Measurements from ENCODE around the gene CDH13.

The CDH13 gene

DNA sequence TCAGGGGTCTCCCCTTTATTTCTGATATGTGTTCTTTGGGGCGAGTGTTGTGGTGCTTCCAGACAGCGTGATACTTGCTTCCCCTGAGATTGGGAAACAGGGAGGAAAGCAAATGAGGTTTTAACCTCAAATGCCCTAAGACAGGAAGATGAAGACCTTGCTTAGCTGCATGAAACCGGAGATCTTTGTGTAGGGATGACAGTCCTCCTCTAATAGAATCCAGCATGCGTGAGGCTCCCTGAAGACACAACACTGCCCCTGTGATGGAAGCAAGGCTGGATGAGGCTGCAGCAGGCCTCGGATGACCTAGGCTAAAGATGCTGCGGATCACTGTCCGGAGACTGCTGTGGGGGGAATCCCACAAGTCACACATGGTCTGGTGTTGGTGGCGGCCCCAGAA, 491.0 kb downstream of the CDH13 start:
- DNase-seq (ENCODE audit: low read depth), result no peak

DNA sequence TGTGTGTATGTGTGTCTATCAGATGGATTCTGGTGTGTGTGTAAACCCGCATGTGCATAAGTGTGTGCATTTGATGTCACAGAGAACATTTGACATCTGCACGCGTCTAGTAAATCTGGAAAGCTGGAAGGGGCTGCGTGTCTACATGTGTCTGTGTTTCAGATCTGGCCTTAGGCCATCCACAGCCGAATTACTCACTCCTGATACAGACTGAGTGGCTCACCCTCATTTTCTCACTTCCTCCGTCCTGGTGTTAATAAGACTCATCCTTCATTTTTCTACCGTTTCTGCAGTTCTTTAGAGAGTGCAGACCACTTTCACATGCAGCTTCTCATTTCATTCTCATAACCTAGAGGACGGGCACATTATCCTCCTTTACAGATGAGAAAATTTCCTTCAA, 491.6 kb downstream of the CDH13 start:
- no peak for DNase-seq (ENCODE audit: low read depth)

GRCh38 chr16:83125999-83126568, 499.3 kb downstream of the CDH13 start:
- no peak for DNase-seq (ENCODE audit: low read depth)

- no peak for DNase-seq (ENCODE audit: low read depth)
These were observed 501.3 kb downstream of the CDH13 start for GRCh38 chr16:83128041-83128440.

- no peak for DNase-seq (ENCODE audit: low read depth)
These were observed 503.3 kb downstream of the CDH13 start for GRCh38 chr16:83130039-83130438.

GRCh38 chr16:83134638-83135037, 507.9 kb downstream of the CDH13 start:
- no peak for DNase-seq (ENCODE audit: low read depth)

GRCh38 chr16:83136419-83136818, 509.6 kb downstream of the CDH13 start:
- no peak for DNase-seq (ENCODE audit: low read depth)

DNA sequence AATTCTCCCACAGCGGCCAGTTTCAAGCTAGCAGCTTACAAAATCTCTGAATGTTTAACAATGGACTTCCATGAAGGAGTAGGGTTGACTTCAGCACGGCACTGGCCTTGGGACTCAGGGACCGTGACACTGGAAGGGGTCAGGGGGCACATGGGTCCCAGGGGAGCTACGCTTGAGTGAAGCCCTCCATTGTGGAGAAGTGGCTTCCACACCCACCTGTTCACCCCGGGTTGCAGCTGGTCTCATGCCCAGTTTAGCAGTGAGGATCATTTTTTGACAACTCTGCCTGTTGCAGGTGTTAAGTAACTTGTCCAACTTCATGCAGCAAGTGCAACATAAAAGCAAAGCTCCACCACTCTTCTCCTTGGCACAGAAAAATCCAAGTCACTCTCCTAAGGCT, 510.2 kb downstream of the CDH13 start:
- no peak for DNase-seq (ENCODE audit: low read depth)

- no peak for DNase-seq (ENCODE audit: low read depth)
These were observed 510.6 kb downstream of the CDH13 start for GRCh38 chr16:83137326-83137781.

- no peak for DNase-seq (ENCODE audit: low read depth)
These were observed 511.1 kb downstream of the CDH13 start for GRCh38 chr16:83137894-83138293.

DNA sequence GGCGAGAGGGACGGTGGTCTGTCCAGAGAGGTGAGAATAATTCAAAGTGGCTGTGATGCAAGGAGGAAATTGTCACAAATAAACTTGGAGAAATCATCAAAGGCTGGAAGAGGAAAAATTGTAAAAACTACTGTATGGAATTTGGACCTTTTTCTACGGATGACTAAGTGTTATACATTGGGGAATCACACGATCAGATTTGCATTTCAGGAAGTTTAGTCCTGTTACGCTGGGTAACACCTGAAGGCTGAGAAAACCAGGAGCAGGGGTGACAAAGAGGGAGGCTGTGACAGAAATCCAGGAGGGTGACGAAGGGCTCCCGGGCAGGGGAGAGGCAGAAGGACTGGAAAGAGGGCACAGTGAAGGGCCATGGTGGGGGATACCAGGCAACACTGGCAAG, 511.7 kb downstream of the CDH13 start:
- no peak for DNase-seq (ENCODE audit: low read depth)

- no peak for DNase-seq (ENCODE audit: low read depth)
These were observed 512.4 kb downstream of the CDH13 start for GRCh38 chr16:83138976-83139690.

DNA sequence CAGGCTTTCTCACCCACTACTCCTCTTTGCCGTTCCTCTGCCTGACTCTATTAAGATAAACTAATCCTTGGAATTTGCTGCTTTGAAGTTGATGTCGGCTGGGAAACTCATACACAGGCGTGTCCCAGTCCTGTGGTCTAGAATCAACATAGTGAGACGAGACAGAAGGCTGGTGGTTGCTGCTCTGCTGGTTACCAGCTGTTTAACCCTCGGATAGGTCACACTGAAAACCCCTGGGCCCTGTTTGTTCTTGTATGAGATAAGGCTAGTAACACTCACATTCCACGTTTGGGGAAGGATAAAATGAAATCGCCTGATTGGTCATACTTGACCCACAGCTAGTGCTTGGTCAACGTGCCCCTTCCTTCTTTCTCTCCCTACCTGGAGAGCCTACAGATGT, 517.0 kb downstream of the CDH13 start:
- DNase-seq (ENCODE audit: low read depth), result no peak

- DNase-seq (ENCODE audit: low read depth), result no peak
These were observed 518.5 kb downstream of the CDH13 start for GRCh38 chr16:83145297-83145696.

DNA sequence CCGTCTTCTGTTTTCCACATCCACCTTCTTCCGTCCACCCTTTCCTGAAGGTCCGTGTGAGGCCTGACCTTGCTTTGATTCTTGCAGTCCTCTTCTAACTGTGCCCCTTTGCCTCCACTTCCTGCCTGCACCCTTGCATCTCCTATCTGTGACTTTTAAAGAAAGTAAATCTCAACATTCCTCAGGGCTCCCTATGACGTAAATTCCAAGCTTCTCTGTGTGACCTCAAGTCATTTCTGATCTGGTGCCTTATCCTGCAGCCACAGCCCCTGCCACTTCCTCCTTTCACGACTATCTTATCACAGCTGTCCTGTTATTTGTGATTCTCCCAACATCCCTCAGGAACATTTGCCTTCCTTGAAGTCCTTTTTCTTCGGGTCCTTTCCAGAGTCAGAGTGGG, 520.5 kb downstream of the CDH13 start:
- no peak for DNase-seq (ENCODE audit: low read depth)

DNA sequence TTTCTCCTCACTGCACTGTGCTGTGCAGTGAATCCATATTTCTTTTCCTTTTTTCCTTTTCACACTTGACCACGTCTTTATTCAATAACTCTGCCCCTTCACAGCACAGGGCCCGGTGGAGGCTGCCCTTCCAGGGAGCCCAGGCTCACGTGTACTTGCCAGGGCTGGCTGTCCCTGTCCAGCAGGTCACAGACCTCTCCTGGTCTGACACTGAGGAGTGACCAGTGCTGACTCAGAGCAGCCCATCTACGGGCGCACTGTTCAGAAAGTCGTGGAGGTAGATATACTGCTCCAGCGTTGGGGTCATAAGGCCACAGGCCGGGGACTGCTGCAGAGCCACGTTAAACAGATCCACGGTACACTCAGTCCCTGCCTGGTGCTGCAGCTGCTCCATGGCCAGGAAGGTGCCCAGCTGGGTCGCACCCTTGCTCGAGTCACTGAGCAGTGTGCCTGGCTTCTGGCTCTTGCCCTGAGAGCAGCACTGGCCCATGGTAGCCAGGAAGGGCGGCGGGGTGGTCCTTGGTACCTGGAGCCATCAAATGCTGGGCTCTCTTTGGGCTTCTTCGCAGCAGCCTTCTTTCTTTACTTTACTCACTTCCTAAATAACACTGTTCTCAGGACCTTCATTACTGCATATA, 531.7 kb downstream of the CDH13 start:
- no peak for DNase-seq (ENCODE audit: low read depth)

DNA sequence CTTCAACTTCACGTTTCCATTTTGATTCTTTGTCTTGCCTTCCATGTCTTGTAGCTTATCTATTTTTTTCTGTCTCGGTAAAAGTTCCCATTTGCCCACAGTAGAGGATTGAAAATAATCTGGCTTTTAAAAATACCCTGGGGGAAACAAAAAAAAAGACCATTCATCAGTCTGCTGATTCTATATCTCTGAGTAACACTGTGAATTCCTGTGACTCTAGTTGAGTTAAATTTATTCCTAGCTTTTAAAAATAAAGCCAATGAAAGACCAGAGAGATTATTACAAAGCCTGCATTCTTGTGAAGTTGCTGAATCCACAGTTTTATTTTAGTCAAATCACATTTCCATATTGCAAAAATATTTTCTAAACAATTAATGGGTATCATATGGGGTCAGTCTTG, 532.3 kb downstream of the CDH13 start:
- DNase-seq (ENCODE audit: low read depth), result no peak

- no peak for DNase-seq (ENCODE audit: low read depth)
These were observed 533.7 kb downstream of the CDH13 start for GRCh38 chr16:83160287-83161020.

DNA sequence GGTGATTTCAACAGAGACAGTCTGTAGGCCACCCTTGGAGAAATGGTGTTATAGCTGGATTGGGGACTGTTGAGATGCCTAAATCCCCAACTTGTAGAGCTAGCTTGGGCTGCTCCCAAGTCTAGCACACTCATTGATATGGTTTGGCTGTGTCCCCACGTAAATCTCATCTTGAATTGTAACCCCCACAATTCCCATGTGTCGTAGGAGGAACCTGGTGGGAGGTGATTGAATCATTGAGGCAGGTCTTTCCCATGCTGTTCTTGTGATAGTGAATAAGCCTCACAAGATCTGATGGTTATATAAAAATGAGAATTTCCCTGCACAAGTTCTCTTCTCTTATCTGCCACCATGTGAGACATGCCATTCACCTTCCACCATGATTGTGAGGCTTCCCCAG, 536.0 kb downstream of the CDH13 start:
- no peak for DNase-seq (ENCODE audit: low read depth)

GRCh38 chr16:83164816-83165215, 538.0 kb downstream of the CDH13 start:
- DNase-seq (ENCODE audit: low read depth), result no peak

DNA sequence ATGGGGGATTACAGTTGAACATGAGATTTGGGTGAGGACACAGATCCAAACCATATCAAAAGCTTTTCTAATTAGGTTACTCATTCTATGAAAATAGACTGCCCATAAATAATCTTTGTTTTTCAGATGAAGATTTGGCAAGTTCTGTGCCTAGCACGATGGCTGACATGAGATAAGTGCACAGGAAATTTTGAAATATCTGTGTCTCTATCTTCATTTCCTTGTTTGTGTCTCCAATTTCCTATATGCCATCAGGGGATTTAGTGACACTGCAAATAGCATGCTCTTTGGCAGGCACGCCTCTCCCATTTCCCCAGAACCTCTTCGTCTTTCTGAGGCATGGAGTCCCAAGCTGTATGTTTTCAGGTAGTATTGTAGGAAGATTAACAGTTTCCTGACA, 544.6 kb downstream of the CDH13 start:
- no peak for DNase-seq (ENCODE audit: low read depth)

GRCh38 chr16:83174671-83175070, 547.9 kb downstream of the CDH13 start:
- DNase-seq (ENCODE audit: low read depth), result no peak

DNA sequence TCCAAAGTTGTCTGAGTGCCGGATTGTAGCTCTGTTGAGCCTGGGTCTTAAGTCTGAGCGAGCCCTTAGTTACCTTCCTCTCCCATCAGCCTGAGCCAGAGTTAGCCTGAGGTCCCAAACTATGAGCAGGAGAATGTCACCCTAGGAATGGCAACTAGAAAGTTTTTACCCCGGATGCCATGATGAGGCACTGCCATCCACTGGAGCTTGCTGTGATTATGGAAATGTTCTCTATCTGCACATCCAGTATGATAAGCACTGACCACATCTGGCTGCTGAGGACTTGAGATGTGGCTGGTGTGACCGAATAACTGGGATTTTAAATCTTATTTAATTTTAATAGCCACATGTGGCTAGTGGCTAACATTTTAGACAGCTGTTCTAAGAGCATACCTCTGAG, 550.0 kb downstream of the CDH13 start:
- DNase-seq (ENCODE audit: low read depth), result no peak

Data from stimulated activated CD4-positive, alpha-beta T cell treated with anti-CD3 and anti-CD28 coated beads, Interleukin-2, amount 100 ng/mL, for 4 hours (primary cell).